H1 (cell line): Measurements from ENCODE around the gene USP37. TPM values are rescaled to one million over a fixed set of nuclear protein-coding genes. Genes with fewer than 3 reads are reported as not detected.

ENCODE experiments used
- CTCF ChIA-PET: fragments of 300-600 bp; sonication (Branson Sonifier 250); formaldehyde crosslinking; loops from one replicate; lab custom pipeline; 2021; ENCODE audit not compliant: partially characterized antibody; lab: Charles Lee
- POLR2A ChIA-PET: fragments of 300-600 bp; sonication (Branson Sonifier 250); formaldehyde crosslinking; loops from one replicate; lab custom pipeline; 2021; ENCODE audit warnings: inconsistent platforms; ENCODE audit not compliant: partially characterized antibody; lab: Charles Lee
- DNase-seq, 2 experiments: peaks; one replicate each; pipeline versions ENCODE4 v3.0.0 to v3.0.0-alpha.2; 2010 to 2022; ENCODE audit warnings: low spot score in 2 of 2, low read depth in 1 of 2, mixed read lengths in 1 of 2
- FAIRE-seq: peaks from 2 replicates; lab custom pipeline; 2011; peaks lifted over from hg19 to GRCh38; lab: Jason Lieb, UNC
- H2AFZ ChIP-seq: 2 replicates; pipeline ENCODE4 v1.8.1; 2012; ENCODE audit warnings: low read length, inconsistent platforms
- H2AK5ac ChIP-seq: 2 replicates; pipeline ENCODE4 v1.6.1; 2013; ENCODE audit warnings: low read depth, low read length
- H2BK120ac ChIP-seq: replicated peaks from 2 replicates; pipeline ENCODE3; 2013; ENCODE audit warnings: low read depth, low read length, inconsistent platforms
- H2BK12ac ChIP-seq: 2 replicates; pipeline ENCODE4 v1.6.1; 2013; ENCODE audit warnings: low read depth, low read length
- H2BK15ac ChIP-seq: 2 replicates; pipeline ENCODE4 v1.6.1; 2013; ENCODE audit warnings: low read length
- H2BK20ac ChIP-seq: 2 replicates; pipeline ENCODE4 v1.6.1; 2013; ENCODE audit warnings: low read length
- H2BK5ac ChIP-seq: 2 replicates; pipeline ENCODE4 v1.6.1; 2013; ENCODE audit warnings: low read depth, low read length
- H3K14ac ChIP-seq: 2 replicates; pipeline ENCODE4 v1.6.1; 2013; ENCODE audit warnings: inconsistent platforms; ENCODE audit not compliant: insufficient read length
- H3K18ac ChIP-seq: 2 replicates; pipeline ENCODE4 v1.6.1; 2013; ENCODE audit warnings: low read length; ENCODE audit errors: extremely low read depth
- H3K23ac ChIP-seq: 2 replicates; pipeline ENCODE4 v1.6.1; 2013; ENCODE audit warnings: inconsistent platforms; ENCODE audit not compliant: insufficient read length
- H3K23me2 ChIP-seq: 2 replicates; pipeline ENCODE4 v1.6.1; 2013; ENCODE audit warnings: low read depth, low read length
- H3K27ac ChIP-seq: 2 replicates; pipeline ENCODE4 v1.6.1; 2011; ENCODE audit warnings: low read depth, low read length, inconsistent platforms
- H3K27me3 ChIP-seq, 4 experiments: replicated peaks in 1 of 4; 1 replicate in 1 of 4; 2 replicates in 3 of 4; pipeline versions ENCODE4 v1.6.1 to v1.8.1; 2011 to 2013; ENCODE audit warnings: low read length in 3 of 4, mild to moderate bottlenecking in 3 of 4, inconsistent platforms in 2 of 4, mixed read lengths in 2 of 4, moderate library complexity in 1 of 4; ENCODE audit not compliant: control insufficient read depth in 3 of 4, insufficient read depth in 3 of 4; ENCODE audit errors: extremely low read depth in 1 of 4
- H3K36me3 ChIP-seq, 4 experiments: 2 replicates each; pipeline versions ENCODE4 v1.6.1 to v1.8.1; 2011 to 2013; ENCODE audit warnings: mild to moderate bottlenecking in 4 of 4, low read length in 3 of 4, moderate library complexity in 2 of 4, control low read depth in 1 of 4, inconsistent platforms in 1 of 4; ENCODE audit not compliant: insufficient read depth in 4 of 4, control insufficient read depth in 2 of 4
- H3K4ac ChIP-seq: replicated peaks from 2 replicates; pipeline ENCODE3; 2013; ENCODE audit warnings: low read length, low read depth, mixed read lengths, inconsistent platforms; ENCODE audit not compliant: insufficient read length
- H3K4me1 ChIP-seq, 4 experiments: replicated peaks in 1 of 4; 1 replicate in 1 of 4; 2 replicates in 3 of 4; pipeline versions ENCODE4 v1.6.1 to v1.8.1; 2011 to 2013; ENCODE audit warnings: low read length in 3 of 4, inconsistent platforms in 2 of 4, mixed read lengths in 1 of 4; ENCODE audit not compliant: insufficient read depth in 4 of 4, control insufficient read depth in 3 of 4
- H3K4me2 ChIP-seq, 2 experiments: 2 replicates each; pipeline versions ENCODE4 v1.6.1 to v1.8.1; 2011 to 2013; ENCODE audit warnings: low read depth in 2 of 2, low read length in 2 of 2, control low read depth in 1 of 2, inconsistent platforms in 1 of 2, mild to moderate bottlenecking in 1 of 2; ENCODE audit not compliant: insufficient read depth in 1 of 2
- H3K4me3 ChIP-seq, 4 experiments: fragments of 200-600, 300-600 bp in 1 of 4; sonication (generic), shearing (Covaris generic), sonication (Bioruptor Twin) in 1 of 4; 2 replicates each; pipeline versions ENCODE4 v1.5.1 to v1.8.1; 2011 to 2016; ENCODE audit warnings: low read length in 4 of 4, low read depth in 3 of 4, control low read depth in 2 of 4, inconsistent platforms in 2 of 4, mild to moderate bottlenecking in 2 of 4, mixed read lengths in 1 of 4, moderate library complexity in 1 of 4; ENCODE audit not compliant: insufficient read depth in 2 of 4; ENCODE audit errors: extremely low read depth in 1 of 4
- H3K56ac ChIP-seq: replicated peaks from 2 replicates; pipeline ENCODE3; 2013; ENCODE audit warnings: low read depth, mild to moderate bottlenecking, mixed read lengths, low read length, inconsistent platforms; ENCODE audit not compliant: insufficient read length
- H3K79me1 ChIP-seq: 2 replicates; pipeline ENCODE4 v1.6.1; 2013; ENCODE audit warnings: low read depth, low read length, control low read depth
- H3K79me2 ChIP-seq, 2 experiments: 2 replicates each; pipeline versions ENCODE4 v1.6.1 to v1.8.1; 2012 to 2013; ENCODE audit warnings: low read length in 2 of 2, mild to moderate bottlenecking in 2 of 2, inconsistent platforms in 1 of 2; ENCODE audit not compliant: insufficient read depth in 2 of 2, control insufficient read depth in 1 of 2
- H3K9ac ChIP-seq, 4 experiments: replicated peaks in 1 of 4; 1 replicate in 1 of 4; 2 replicates in 3 of 4; pipeline versions ENCODE4 v1.6.1 to v1.8.1; 2011 to 2013; ENCODE audit warnings: low read depth in 3 of 4, low read length in 3 of 4, control low read depth in 2 of 4, mild to moderate bottlenecking in 2 of 4, moderate library complexity in 2 of 4, inconsistent platforms in 1 of 4; ENCODE audit errors: extremely low read depth in 1 of 4
- H3K9me3 ChIP-seq, 2 experiments: 2 replicates each; pipeline versions ENCODE4 v1.6.1 to v1.8.1; 2012 to 2013; ENCODE audit warnings: mild to moderate bottlenecking in 2 of 2, moderate library complexity in 2 of 2, control low read depth in 1 of 2, inconsistent platforms in 1 of 2, low read depth in 1 of 2, low read length in 1 of 2, mixed read lengths in 1 of 2; ENCODE audit not compliant: insufficient read depth in 2 of 2
- H4K20me1 ChIP-seq, 2 experiments: replicated peaks in 1 of 2; 2 replicates each; pipeline versions ENCODE3 to v1.8.1; 2011 to 2013; ENCODE audit warnings: inconsistent platforms in 2 of 2, low read length in 2 of 2, mild to moderate bottlenecking in 1 of 2; ENCODE audit not compliant: insufficient read depth in 2 of 2, control insufficient read depth in 1 of 2
- H4K5ac ChIP-seq: 2 replicates; pipeline ENCODE4 v1.6.1; 2013; ENCODE audit warnings: low read length, low read depth, mixed read lengths, inconsistent platforms; ENCODE audit not compliant: insufficient read length
- H4K8ac ChIP-seq: 2 replicates; pipeline ENCODE4 v1.8.0; 2013; ENCODE audit warnings: mild to moderate bottlenecking, moderate library complexity, low read length, inconsistent platforms; ENCODE audit not compliant: insufficient read depth; ENCODE audit errors: extremely low read depth
- H4K91ac ChIP-seq: replicated peaks from 2 replicates; pipeline ENCODE3; 2013; ENCODE audit warnings: low read length, mixed read lengths, inconsistent platforms; ENCODE audit not compliant: insufficient read length
- EP300 ChIP-seq, 2 experiments: IDR thresholded peaks; 1 replicate in 1 of 2; 2 replicates in 1 of 2; pipeline ENCODE4 v1.6.1; 2011 to 2012; ENCODE audit warnings: low read depth in 2 of 2, low read length in 2 of 2, mild to moderate bottlenecking in 2 of 2, borderline replicate concordance in 1 of 2, inconsistent platforms in 1 of 2, moderate library complexity in 1 of 2
- EZH2 ChIP-seq: fragments of 200-600 bp; sonication (generic); IDR thresholded peaks from 2 replicates; pipeline ENCODE4 v1.7.1; 2012; ENCODE audit warnings: low read depth, mild to moderate bottlenecking, moderate library complexity, low read length, inconsistent platforms; ENCODE audit not compliant: severe bottlenecking
- POLR2AphosphoS5 ChIP-seq: IDR thresholded peaks from 2 replicates; pipeline ENCODE4 v1.6.1; 2011; ENCODE audit warnings: low read depth, low read length
- TAF1 ChIP-seq: IDR thresholded peaks from 2 replicates; pipeline ENCODE4 v1.6.1; 2011; ENCODE audit warnings: mild to moderate bottlenecking, low read depth, low read length
- WGBS, 2 experiments: shearing (Covaris generic) in 1 of 2; methylation state at CpG; one replicate each; pipeline versions ENCODE4 v1.1.6 to v1.1.7; 2013 to 2015; ENCODE audit warnings: low lambda C conversion rate in 2 of 2, mixed read lengths in 2 of 2, inconsistent platforms in 1 of 2, low coverage in 1 of 2, missing lambda C conversion rate in 1 of 2; ENCODE audit not compliant: insufficient replicate concordance in 2 of 2, insufficient coverage in 1 of 2, insufficient read length in 1 of 2; ENCODE audit errors: extremely low coverage in 1 of 2, missing lambda C conversion rate in 1 of 2; 5-methylcytosine and 5-hydroxymethylcytosine counted together
- polyA plus RNA-seq, 7 experiments: library from polyadenylated mRNA; depleted of rRNA in 3 of 7; stranded (reverse) in 5 of 7; unstranded in 2 of 7; fragments of >200 nt in 5 of 7; fragments of 200-250 nt in 2 of 7; gene quantifications; 1 replicate in 5 of 7; 2 replicates in 1 of 7; 4 replicates in 1 of 7; pipeline versions ENCODE4 v1.2.1 to v1.2.3, GENCODE V29; 2011 to 2013; ENCODE audit warnings: missing spikeins in 2 of 7, mixed read lengths in 2 of 7
- total RNA-seq: library from RNA; stranded (reverse); fragmentation: NEBNext Ultra II Directional; extraction: Animal tissue kit (Norgen Biotek cat#: 25700); gene quantifications from 2 replicates; pipeline ENCODE4 v1.2.1, GENCODE V29; 2021

USP37 gene
- total and polyA plus RNA-seq, 2 of the 8 experiments (the other 6 are each of a cell fraction or from before 2014, with no cell fraction given), result 3.8 to 29.1 TPM

DNA sequence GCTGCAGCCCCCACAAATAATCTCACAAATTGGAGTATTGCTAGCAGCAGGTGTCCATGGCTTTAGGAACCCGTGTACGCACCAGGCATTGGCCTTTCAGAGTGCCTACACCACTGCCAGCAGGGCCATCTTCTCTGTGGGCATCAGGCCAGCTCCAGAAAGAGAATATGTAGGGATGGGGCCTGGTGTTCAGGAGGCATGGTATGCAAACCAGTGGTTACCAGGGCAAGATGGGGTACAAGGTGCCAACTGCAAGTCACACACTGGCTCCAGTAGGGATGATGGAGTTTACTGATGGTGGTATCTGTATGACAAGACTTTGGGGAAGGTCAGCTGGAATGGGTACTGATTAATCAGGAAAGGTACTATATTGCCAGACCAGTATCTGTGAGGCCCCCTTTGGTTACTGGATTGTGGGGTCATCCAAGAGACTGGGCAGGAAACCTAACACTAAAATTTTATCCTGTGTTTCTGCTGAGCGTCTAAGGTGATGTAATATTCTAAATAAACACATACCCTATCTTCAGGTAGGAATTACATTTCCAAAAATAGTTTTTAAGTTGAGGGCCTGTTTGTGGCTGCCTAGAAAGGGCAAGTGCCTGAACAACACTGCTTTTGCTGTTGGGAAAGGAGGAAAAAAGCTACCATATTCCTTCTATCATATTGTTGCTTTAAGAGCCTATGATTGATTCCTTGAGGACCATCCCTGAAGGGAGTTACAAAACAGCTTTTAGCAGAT is 9.5 kb upstream of the USP37 start:
- no peak overlapping the region; a peak in 1 of 7 replicates for H3K9ac ChIP-seq
- peaks cover 12 to 21% of the 10 kb centered on the region in 2 experiments for H4K20me1 ChIP-seq
- 88% methylated on average over 3 of the region's 3 CpGs; no CpG with 5 or more reads in 1 of the 2 experiments for WGBS, 2 experiments
- H3K36me3 ChIP-seq, result peaks cover 3 to 40% (median 17%) of the 10 kb centered on the region in 4 experiments; a peak in 7 of 8 replicates
- peak overlapping the region in 1 of 4 experiments; percentile 13; a peak in 1 of 8 replicates for H3K4me3 ChIP-seq
- peak overlapping the region; percentile 21 to 56; a peak in 2 of 4 replicates for H3K4me2 ChIP-seq
- FAIRE-seq (no peak), DNase-seq (no peak)
- H4K8ac ChIP-seq, result no peak overlapping the region
- H3K27me3 ChIP-seq, result no peaks in the 10 kb centered on the region
- no peak overlapping the region for H3K23ac ChIP-seq
- H3K56ac ChIP-seq, result no peak overlapping the region
- no peak overlapping the region for H3K18ac ChIP-seq
- H3K79me1 ChIP-seq, result peaks cover 6% of the 10 kb centered on the region; the same call in 1 of the 2 replicates
- H3K4ac ChIP-seq, result no peak overlapping the region
- ChIA-PET POLR2A (interaction anchor here (0.7 to 4.0 kb wide), 14 partner anchors 7 to 336 kb away, joined by 3 to 20 read pairs (median 4); partner anchors contain the start of genes RNF25, STK36 and USP37), CTCF (interaction anchor here (1.0 to 1.4 kb wide), 4 partner anchors 67 to 80 kb away, joined by 3 to 4 read pairs (median 3); no protein-coding TSS in a partner anchor)
- no peak overlapping the region for H4K91ac ChIP-seq
- H2BK12ac ChIP-seq, result no peak overlapping the region
- H3K23me2 ChIP-seq, result no peaks in the 10 kb centered on the region
- H2BK120ac ChIP-seq, result no peak overlapping the region
- H3K27ac ChIP-seq, result no peak overlapping the region
- peaks cover 8 to 90% of the 10 kb centered on the region in 2 experiments for H3K79me2 ChIP-seq
- no peak overlapping the region for H2BK5ac ChIP-seq
- no peak overlapping the region for H2AFZ ChIP-seq
- TF ChIP-seq EP300 (IDR thresholded peaks at IDR 0.05; ENCODE audit: borderline replicate concordance in 1 of 2, low read depth in 2 of 2, low read length in 2 of 2) (no peak), POLR2AphosphoS5 (peak; percentile 56; the same call in 1 of the 2 replicates), TAF1 (no peak), EZH2 (no peak)
- H2BK15ac ChIP-seq, result no peak overlapping the region
- no peak overlapping the region for H2BK20ac ChIP-seq
- H3K9me3 ChIP-seq, result no peaks in the 10 kb centered on the region
- peaks cover 3 to 8% (median 7%) of the 10 kb centered on the region in 4 experiments; a peak in 4 of 7 replicates for H3K4me1 ChIP-seq
- no peak overlapping the region for H4K5ac ChIP-seq
- H2AK5ac ChIP-seq, result no peak overlapping the region
- H3K14ac ChIP-seq, result no peak overlapping the region
